Mammary epithelial cell (primary cell): ENCODE measurements around the gene NR3C2.

ENCODE experiments used
- CTCF ChIP-seq, 2 donors: IDR thresholded peaks in 1 of 2; conservative IDR thresholded peaks in 1 of 2; 2 replicates each; pipeline ENCODE4 v1.5.1; 2011 to 2012; ENCODE audit warnings: inconsistent platforms in 2 of 2, low read length in 2 of 2, mild to moderate bottlenecking in 2 of 2, control low read depth in 1 of 2, low read depth in 1 of 2; ENCODE audit not compliant: insufficient read depth in 1 of 2; ENCODE audit errors: extremely low read depth in 1 of 2
- EZH2 ChIP-seq: IDR thresholded peaks from 2 replicates; pipeline ENCODE4 v1.6.1; 2012; ENCODE audit warnings: low read length, inconsistent platforms, borderline replicate concordance

GRCh38 chr4:148395771-148396170, 46.4 kb downstream of the NR3C2 start:
- TF ChIP-seq CTCF (conservative IDR thresholded peaks at IDR 0.05 in 1 of 2, IDR thresholded peaks at IDR 0.05 in 1 of 2; ENCODE audit: extremely low read depth in 1 of 2, insufficient read depth in 1 of 2, low read depth in 1 of 2, low read length in 2 of 2) (no peak), EZH2 (no peak)
